Endothelial cell of umbilical vein (primary cell): Measurements from ENCODE around the gene CEP89. TPM values are rescaled to one million over a fixed set of nuclear protein-coding genes. Genes with fewer than 3 reads are reported as not detected.

ENCODE experiments used
- BruUV-seq: library from RNA; stranded (reverse); fragments of 400-500 nt; replicated peaks from 2 replicates; lab custom pipeline; 2021; lab: Mats Ljungman, UMichigan
- CTCF ChIA-PET: fragments of 300-600, 350-600 bp; sonication (Branson Sonifier 250); formaldehyde crosslinking; loops from one replicate; lab custom pipeline; 2021; ENCODE audit warnings: antibody characterized with exemption, inconsistent platforms; lab: Charles Lee
- POLR2A ChIA-PET: fragments of 300-600, 350-600 bp; sonication (Branson Sonifier 250); formaldehyde crosslinking; loops from one replicate; lab custom pipeline; 2021; ENCODE audit warnings: antibody characterized with exemption, inconsistent platforms; lab: Charles Lee
- DNase-seq: peaks from one replicate; pipeline ENCODE4 v3.0.0-alpha.2; 2011; ENCODE audit warnings: low read depth, low spot score
- FAIRE-seq: peaks from 2 replicates; lab custom pipeline; 2011; peaks lifted over from hg19 to GRCh38; lab: Jason Lieb, UNC
- H2AFZ ChIP-seq: 2 replicates; pipeline ENCODE4 v1.6.0; 2012; ENCODE audit warnings: low read depth, low read length, control low read depth, inconsistent platforms
- H3K27ac ChIP-seq: 2 replicates; pipeline ENCODE4 v1.5.1; 2011; ENCODE audit warnings: low read depth, mild to moderate bottlenecking, control low read depth, low read length, moderate library complexity; ENCODE audit not compliant: insufficient read depth
- H3K27me3 ChIP-seq, 2 experiments: 2 replicates each; pipeline versions ENCODE4 v1.6.0 to v1.6.1; 2011; ENCODE audit warnings: low read length in 2 of 2, mixed read lengths in 1 of 2; ENCODE audit not compliant: control insufficient read depth in 2 of 2, insufficient read depth in 2 of 2
- H3K36me3 ChIP-seq, 2 experiments: 2 replicates in 1 of 2; 3 replicates in 1 of 2; pipeline ENCODE4 v1.5.1; 2011; ENCODE audit warnings: low read length in 2 of 2, mild to moderate bottlenecking in 1 of 2, moderate library complexity in 1 of 2; ENCODE audit not compliant: control insufficient read depth in 2 of 2, insufficient read depth in 2 of 2; ENCODE audit errors: extremely low read depth in 1 of 2
- H3K4me1 ChIP-seq: 3 replicates; pipeline ENCODE4 v1.5.1; 2011; ENCODE audit warnings: mild to moderate bottlenecking, low read length; ENCODE audit not compliant: control insufficient read depth, insufficient read depth; ENCODE audit errors: extremely low read depth
- H3K4me2 ChIP-seq: 2 replicates; pipeline ENCODE4 v1.6.1; 2011; ENCODE audit warnings: low read length, control low read depth, mixed read lengths; ENCODE audit not compliant: insufficient read depth
- H3K4me3 ChIP-seq, 3 experiments: fragments of 200-600 bp in 1 of 3; sonication (generic), shearing (Covaris generic) in 1 of 3; replicated peaks in 1 of 3; 2 replicates each; pipeline ENCODE4 v1.5.1; 2011 to 2016; ENCODE audit warnings: control low read depth in 3 of 3, low read length in 3 of 3, mild to moderate bottlenecking in 2 of 3, inconsistent platforms in 1 of 3, low read depth in 1 of 3, moderate library complexity in 1 of 3; ENCODE audit not compliant: insufficient read depth in 1 of 3
- H3K79me2 ChIP-seq: 2 replicates; pipeline ENCODE4 v1.6.0; 2012; ENCODE audit warnings: low read length, inconsistent platforms; ENCODE audit not compliant: control insufficient read depth, insufficient read depth
- H3K9ac ChIP-seq: replicated peaks from 2 replicates; pipeline ENCODE3; 2011; ENCODE audit warnings: low read length, control low read depth; ENCODE audit not compliant: insufficient read depth; ENCODE audit errors: extremely low read depth
- H3K9me1 ChIP-seq: replicated peaks from 3 replicates; pipeline ENCODE4 v1.6.0; 2011; ENCODE audit warnings: mild to moderate bottlenecking, low read length; ENCODE audit not compliant: control insufficient read depth, insufficient read depth; ENCODE audit errors: extremely low read depth
- H3K9me3 ChIP-seq: replicated peaks from 2 replicates; pipeline ENCODE4 v1.5.1; 2012; ENCODE audit warnings: low read length, inconsistent platforms; ENCODE audit not compliant: control insufficient read depth, insufficient read depth
- H4K20me1 ChIP-seq: replicated peaks from 2 replicates; pipeline ENCODE3; 2011; ENCODE audit warnings: mild to moderate bottlenecking, low read length; ENCODE audit not compliant: control insufficient read depth, insufficient read depth; ENCODE audit errors: extremely low read depth
- CTCF ChIP-seq, 2 donors: IDR thresholded peaks; 1 replicate in 1 of 2; 2 replicates in 1 of 2; pipeline ENCODE4 v1.5.1; 2011; ENCODE audit warnings: low read length in 2 of 2, mild to moderate bottlenecking in 2 of 2, moderate library complexity in 2 of 2, control low read depth in 1 of 2, inconsistent platforms in 1 of 2, low read depth in 1 of 2; ENCODE audit not compliant: insufficient read depth in 1 of 2; ENCODE audit errors: extremely low read depth in 1 of 2
- EZH2 ChIP-seq: IDR thresholded peaks from 2 replicates; pipeline ENCODE4 v1.6.1; 2012; ENCODE audit warnings: borderline replicate concordance, low read depth, mild to moderate bottlenecking, moderate library complexity, low read length, inconsistent platforms; ENCODE audit not compliant: severe bottlenecking
- FOS ChIP-seq: IDR thresholded peaks from 2 replicates; pipeline ENCODE4 v1.6.1; 2011; ENCODE audit warnings: mild to moderate bottlenecking, low read length, moderate library complexity, borderline replicate concordance; ENCODE audit not compliant: insufficient read depth
- GATA2 ChIP-seq: IDR thresholded peaks from 2 replicates; pipeline ENCODE4 v1.7.0; 2011; ENCODE audit warnings: low read depth, mild to moderate bottlenecking, moderate library complexity, mixed read lengths, low read length; ENCODE audit not compliant: insufficient read length, insufficient read depth
- JUN ChIP-seq: IDR thresholded peaks from 2 replicates; pipeline ENCODE4 v1.6.1; 2011; ENCODE audit warnings: borderline replicate concordance, low read depth; ENCODE audit not compliant: insufficient read length, insufficient read depth
- MAX ChIP-seq: IDR thresholded peaks from 2 replicates; pipeline ENCODE4 v1.6.1; 2011; ENCODE audit not compliant: insufficient read depth, insufficient read length
- MYC ChIP-seq: IDR thresholded peaks from one replicate; pipeline ENCODE4 v1.6.1; 2011; ENCODE audit warnings: mild to moderate bottlenecking, low read depth, low read length
- POLR2A ChIP-seq: IDR thresholded peaks from 2 replicates; pipeline ENCODE4 v1.6.1; 2012; ENCODE audit warnings: low read depth, mild to moderate bottlenecking, control low read depth, low read length
- POLR2AphosphoS5 ChIP-seq: IDR thresholded peaks from 2 replicates; pipeline ENCODE4 v1.6.1; 2012; ENCODE audit warnings: low read depth, mild to moderate bottlenecking, control low read depth, low read length, moderate library complexity; ENCODE audit not compliant: insufficient read depth
- dilution Hi-C: fragments of 300-500 bp; cut with MboI; formaldehyde crosslinking; loops from one replicate; pipeline ENCODE4 v1.15.0; 2019; ENCODE audit warnings: low sequenced_read_pairs; ENCODE audit not compliant: extremely low pct_ligation_motif_present
- intact Hi-C: fragments of 100-400 bp; cut with micrococcal nuclease; formaldehyde crosslinking; loops from one replicate; pipeline ENCODE4 v1.10.0; 2022
- polyA plus RNA-seq, 4 experiments: library from polyadenylated mRNA; depleted of rRNA in 3 of 4; stranded (reverse) in 3 of 4; unstranded in 1 of 4; fragments of >200 nt; gene quantifications; 2 replicates each; pipeline versions ENCODE4 v1.2.1 to v1.2.3, GENCODE V29; 2011 to 2012; ENCODE audit warnings: missing spikeins in 1 of 4
- total RNA-seq: library from RNA; stranded (reverse); gene quantifications from 2 replicates; pipeline ENCODE4 v1.2.3, GENCODE V29; 2021

CEP89 gene
- total and polyA plus RNA-seq, 2 donors (not counting 3 experiments of a cell fraction or from before 2014, with no cell fraction given) = 25.1 to 46.2 TPM

GRCh38 chr19:32830231-32831014, 141.3 kb downstream of the CEP89 start:
- intact Hi-C loops = no loop called here
- no peak overlapping the region for H3K9ac ChIP-seq
- DNase-seq (no peak), FAIRE-seq (no peak)
- no peaks in the 10 kb centered on the region for H3K4me1 ChIP-seq
- no peaks in the 10 kb centered on the region for H3K9me1 ChIP-seq
- no peak overlapping the region for H3K4me3 ChIP-seq
- ChIA-PET CTCF (no interaction called here), POLR2A (no interaction called here)
- no TSS peak for BruUV-seq
- no peak overlapping the region for H3K27ac ChIP-seq
- no peaks in the 10 kb centered on the region for H4K20me1 ChIP-seq
- no peaks in the 10 kb centered on the region for H3K79me2 ChIP-seq
- no peak overlapping the region for H3K4me2 ChIP-seq
- no peaks in the 10 kb centered on the region for H3K9me3 ChIP-seq
- no peaks in the 10 kb centered on the region for H3K27me3 ChIP-seq
- dilution Hi-C loops = no loop called here
- TF ChIP-seq POLR2AphosphoS5 = no peak
- no peak for TF ChIP-seq MAX
- TF ChIP-seq CTCF (IDR thresholded peaks at IDR 0.05; ENCODE audit: extremely low read depth in 1 of 2, insufficient read depth in 1 of 2, low read depth in 1 of 2, low read length in 2 of 2) = no peak
- TF ChIP-seq FOS = no peak
- no peak for TF ChIP-seq MYC
- TF ChIP-seq GATA2 = no peak
- no peak for TF ChIP-seq JUN
- TF ChIP-seq POLR2A = no peak
- no peak for TF ChIP-seq EZH2
- H3K36me3 ChIP-seq = no peaks in the 10 kb centered on the region
- H2AFZ ChIP-seq = no peak overlapping the region
